Loucy (cell line): ENCODE results near the gene CABP2.

Experiments
- EZH2phosphoT487 ChIP-seq: fragments of 200-600 bp; IDR thresholded peaks from 2 replicates; pipeline ENCODE4 v1.6.1; 2018; ENCODE audit warnings: antibody characterized with exemption, mild to moderate bottlenecking, moderate library complexity, borderline replicate concordance
- TF ChIP-seq, protein P1 (sequence below): fragments of 200-600 bp; sonication (generic); conservative IDR thresholded peaks from 2 replicates; pipeline ENCODE4 v1.5.1; 2014; ENCODE audit warnings: mild to moderate bottlenecking, antibody characterized with exemption, low read length

DNA sequence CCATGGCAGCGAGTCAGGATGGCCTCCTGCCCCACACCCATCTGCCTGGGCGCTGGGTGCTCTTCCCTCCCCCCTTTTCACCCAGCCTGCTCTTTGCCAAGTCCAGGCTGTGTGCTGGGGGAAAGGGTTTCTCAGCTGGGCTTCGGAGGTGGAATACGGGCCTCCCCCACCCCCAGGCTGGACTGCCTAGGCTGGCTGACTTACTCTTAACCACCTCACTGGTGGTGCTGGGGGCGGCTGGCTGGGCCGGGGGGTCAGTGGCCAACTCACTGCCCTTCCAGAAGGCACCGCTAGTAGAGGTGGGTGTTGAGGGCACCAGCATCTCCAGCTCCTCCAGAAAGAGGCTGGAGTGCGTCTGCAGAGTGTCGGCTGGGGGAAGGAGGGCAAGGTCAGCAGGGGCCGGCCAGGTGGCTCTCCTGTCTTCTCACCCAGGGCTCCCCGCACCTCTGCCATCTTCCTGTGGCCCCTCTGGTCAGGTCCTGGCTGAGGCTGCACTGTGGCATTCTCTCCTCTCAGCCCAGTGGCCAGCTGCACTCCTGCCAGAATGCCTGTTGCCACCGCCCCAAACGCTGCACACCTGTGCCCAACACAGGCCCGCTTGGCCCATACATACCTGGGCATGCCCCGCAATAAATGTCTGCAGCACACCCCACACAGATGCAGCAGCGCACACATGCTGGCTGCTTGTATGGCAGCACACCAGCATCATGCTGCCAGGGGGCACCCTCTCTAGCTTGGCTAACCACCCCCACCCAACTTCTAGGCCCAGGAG lies 27.8 kb downstream of the CABP2 start:
- TF ChIP-seq, protein P1, sequence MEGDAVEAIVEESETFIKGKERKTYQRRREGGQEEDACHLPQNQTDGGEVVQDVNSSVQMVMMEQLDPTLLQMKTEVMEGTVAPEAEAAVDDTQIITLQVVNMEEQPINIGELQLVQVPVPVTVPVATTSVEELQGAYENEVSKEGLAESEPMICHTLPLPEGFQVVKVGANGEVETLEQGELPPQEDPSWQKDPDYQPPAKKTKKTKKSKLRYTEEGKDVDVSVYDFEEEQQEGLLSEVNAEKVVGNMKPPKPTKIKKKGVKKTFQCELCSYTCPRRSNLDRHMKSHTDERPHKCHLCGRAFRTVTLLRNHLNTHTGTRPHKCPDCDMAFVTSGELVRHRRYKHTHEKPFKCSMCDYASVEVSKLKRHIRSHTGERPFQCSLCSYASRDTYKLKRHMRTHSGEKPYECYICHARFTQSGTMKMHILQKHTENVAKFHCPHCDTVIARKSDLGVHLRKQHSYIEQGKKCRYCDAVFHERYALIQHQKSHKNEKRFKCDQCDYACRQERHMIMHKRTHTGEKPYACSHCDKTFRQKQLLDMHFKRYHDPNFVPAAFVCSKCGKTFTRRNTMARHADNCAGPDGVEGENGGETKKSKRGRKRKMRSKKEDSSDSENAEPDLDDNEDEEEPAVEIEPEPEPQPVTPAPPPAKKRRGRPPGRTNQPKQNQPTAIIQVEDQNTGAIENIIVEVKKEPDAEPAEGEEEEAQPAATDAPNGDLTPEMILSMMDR = no peak
- no peak for TF ChIP-seq EZH2phosphoT487
